ENCODE data around the gene RAC3.

Gene RAC3

GRCh38 chr17:82041144-82041814 is 9.8 kb downstream of the RAC3 start:
- DNase-seq (ENCODE audit: low spot score) = no peak
- TF ChIP-seq, protein P1, sequence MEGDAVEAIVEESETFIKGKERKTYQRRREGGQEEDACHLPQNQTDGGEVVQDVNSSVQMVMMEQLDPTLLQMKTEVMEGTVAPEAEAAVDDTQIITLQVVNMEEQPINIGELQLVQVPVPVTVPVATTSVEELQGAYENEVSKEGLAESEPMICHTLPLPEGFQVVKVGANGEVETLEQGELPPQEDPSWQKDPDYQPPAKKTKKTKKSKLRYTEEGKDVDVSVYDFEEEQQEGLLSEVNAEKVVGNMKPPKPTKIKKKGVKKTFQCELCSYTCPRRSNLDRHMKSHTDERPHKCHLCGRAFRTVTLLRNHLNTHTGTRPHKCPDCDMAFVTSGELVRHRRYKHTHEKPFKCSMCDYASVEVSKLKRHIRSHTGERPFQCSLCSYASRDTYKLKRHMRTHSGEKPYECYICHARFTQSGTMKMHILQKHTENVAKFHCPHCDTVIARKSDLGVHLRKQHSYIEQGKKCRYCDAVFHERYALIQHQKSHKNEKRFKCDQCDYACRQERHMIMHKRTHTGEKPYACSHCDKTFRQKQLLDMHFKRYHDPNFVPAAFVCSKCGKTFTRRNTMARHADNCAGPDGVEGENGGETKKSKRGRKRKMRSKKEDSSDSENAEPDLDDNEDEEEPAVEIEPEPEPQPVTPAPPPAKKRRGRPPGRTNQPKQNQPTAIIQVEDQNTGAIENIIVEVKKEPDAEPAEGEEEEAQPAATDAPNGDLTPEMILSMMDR (IDR thresholded peaks at IDR 0.05; ENCODE audit: borderline replicate concordance, control extremely low read depth, extremely low read depth, insufficient read depth, missing control alignments) = no peak
- in situ Hi-C loops (cut with MboI; ENCODE audit: low sequenced_read_pairs, unreplicated experiment) = no loop called here

- no peak for DNase-seq (ENCODE audit: low spot score)
- in situ Hi-C loops (cut with MboI; ENCODE audit: low sequenced_read_pairs, unreplicated experiment) = no loop called here
- TF ChIP-seq, protein P1 (IDR thresholded peaks at IDR 0.05; ENCODE audit: borderline replicate concordance, control extremely low read depth, extremely low read depth, insufficient read depth, missing control alignments) = no peak
Measured at GRCh38 chr17:82042649-82043048, 11.2 kb downstream of the RAC3 start.

- TF ChIP-seq, protein P1 (IDR thresholded peaks at IDR 0.05; ENCODE audit: borderline replicate concordance, control extremely low read depth, extremely low read depth, insufficient read depth, missing control alignments) = no peak
- DNase-seq (ENCODE audit: low spot score) = no peak
- in situ Hi-C loops (cut with MboI; ENCODE audit: low sequenced_read_pairs, unreplicated experiment) = no loop called here
Measured at GRCh38 chr17:82043507-82043906, 12.0 kb downstream of the RAC3 start.

GRCh38 chr17:82045936-82046484 is 14.5 kb downstream of the RAC3 start:
- TF ChIP-seq, protein P1 (IDR thresholded peaks at IDR 0.05; ENCODE audit: borderline replicate concordance, control extremely low read depth, extremely low read depth, insufficient read depth, missing control alignments) = no peak
- in situ Hi-C loops (cut with MboI; ENCODE audit: low sequenced_read_pairs, unreplicated experiment) = no loop called here
- no peak for DNase-seq (ENCODE audit: low spot score)

DNA sequence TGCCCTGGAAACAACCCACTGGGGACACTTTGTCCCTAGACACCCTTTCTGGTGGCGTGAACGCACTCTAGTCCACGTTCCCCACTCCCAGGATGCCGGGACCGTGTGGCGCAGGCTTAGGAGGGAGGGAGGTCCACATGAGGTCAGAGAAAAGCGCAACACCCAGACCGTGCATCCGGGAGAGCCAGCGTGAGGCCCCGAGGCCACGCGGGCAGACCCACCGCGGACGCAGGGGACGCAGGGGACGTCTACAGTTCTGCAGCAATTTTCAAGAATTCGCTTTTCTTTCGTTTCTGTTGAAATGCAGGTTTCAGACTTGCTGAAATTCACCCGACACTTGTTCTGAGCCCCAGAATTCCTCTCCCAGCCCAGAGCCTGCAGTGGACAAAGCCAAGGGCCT is 15.4 kb downstream of the RAC3 start:
- DNase-seq (ENCODE audit: low spot score) = no peak
- TF ChIP-seq, protein P1 (IDR thresholded peaks at IDR 0.05; ENCODE audit: borderline replicate concordance, control extremely low read depth, extremely low read depth, insufficient read depth, missing control alignments) = no peak
- in situ Hi-C loops (cut with MboI; ENCODE audit: low sequenced_read_pairs, unreplicated experiment) = no loop called here

DNA sequence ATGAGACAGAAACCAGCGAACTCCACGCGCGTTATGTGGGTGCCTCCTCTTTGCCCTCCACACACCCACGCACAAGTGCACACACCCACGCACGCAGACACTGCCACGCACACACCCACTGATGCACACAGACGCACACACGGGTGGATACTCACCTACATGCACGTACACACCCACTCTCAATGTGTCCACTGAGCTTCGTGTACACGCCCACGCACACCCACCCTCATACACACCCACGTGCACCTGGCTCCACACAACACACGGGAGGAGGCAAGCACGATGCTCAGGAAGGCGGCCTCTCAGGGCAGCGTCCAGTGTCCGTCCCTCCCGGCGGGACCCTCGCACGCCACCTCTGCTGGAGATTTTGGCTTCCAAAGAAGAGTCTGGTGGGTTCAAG is 15.9 kb downstream of the RAC3 start:
- TF ChIP-seq, protein P1 (IDR thresholded peaks at IDR 0.05; ENCODE audit: borderline replicate concordance, control extremely low read depth, extremely low read depth, insufficient read depth, missing control alignments) = no peak
- in situ Hi-C loops (cut with MboI; ENCODE audit: low sequenced_read_pairs, unreplicated experiment) = no loop called here
- no peak for DNase-seq (ENCODE audit: low spot score)

Data from GM13976 (cell line).